A673 (cell line): ENCODE data around the gene GIGYF2. TPM values are rescaled to one million over a fixed set of nuclear protein-coding genes. Genes with fewer than 3 reads are reported as not detected.

Experiments used
- BruUV-seq: library from RNA; stranded (reverse); fragments of 400-500 nt; replicated peaks from 2 replicates; lab custom pipeline; 2021; lab: Mats Ljungman, UMichigan
- CTCF ChIA-PET: fragments of 300-600 bp; sonication (Branson Sonifier 250); formaldehyde crosslinking; loops from one replicate; lab custom pipeline; 2022; ENCODE audit warnings: antibody characterized with exemption; lab: Charles Lee
- POLR2A ChIA-PET: fragments of 300-600 bp; sonication (Branson Sonifier 250); formaldehyde crosslinking; loops from one replicate; lab custom pipeline; 2022; ENCODE audit warnings: antibody characterized with exemption; ENCODE audit not compliant: low non-redundant PET; lab: Charles Lee
- DNase-seq: peaks from one replicate; pipeline ENCODE4 v3.0.0-alpha.2; 2015; ENCODE audit warnings: low spot score
- H3K27ac ChIP-seq: fragments of 200-600 bp; sonication (generic); 2 replicates; pipeline ENCODE4 v1.5.1; 2016; ENCODE audit warnings: mixed run types, low read depth, mild to moderate bottlenecking, mixed read lengths, antibody characterized with exemption, low read length; ENCODE audit not compliant: poor library complexity, severe bottlenecking
- H3K27me3 ChIP-seq: fragments of 200-600 bp; sonication (generic); replicated peaks from 2 replicates; pipeline ENCODE4 v1.6.1; 2017; ENCODE audit warnings: mixed run types, low read depth, mild to moderate bottlenecking, mixed read lengths, antibody characterized with exemption, low read length; ENCODE audit not compliant: insufficient read depth, poor library complexity
- H3K36me3 ChIP-seq: fragments of 200-600 bp; sonication (generic); 2 replicates; pipeline ENCODE4 v1.6.1; 2016; ENCODE audit warnings: mixed run types, mild to moderate bottlenecking, mixed read lengths, antibody characterized with exemption, low read length; ENCODE audit not compliant: insufficient read depth, poor library complexity, severe bottlenecking
- H3K4me1 ChIP-seq: fragments of 200-600 bp; sonication (generic); 2 replicates; pipeline ENCODE4 v1.6.1; 2017; ENCODE audit warnings: mixed run types, mild to moderate bottlenecking, mixed read lengths, antibody characterized with exemption, low read length; ENCODE audit not compliant: insufficient read depth, poor library complexity, severe bottlenecking
- H3K4me3 ChIP-seq: fragments of 200-600 bp; sonication (generic); 2 replicates; pipeline ENCODE4 v1.5.1; 2016; ENCODE audit warnings: low read depth, mixed run types, mild to moderate bottlenecking, mixed read lengths, low read length; ENCODE audit not compliant: poor library complexity, severe bottlenecking
- H3K9me3 ChIP-seq: fragments of 200-600 bp; sonication (generic); 2 replicates; pipeline ENCODE4 v1.6.1; 2016; ENCODE audit warnings: mixed run types, low read depth, mild to moderate bottlenecking, mixed read lengths, antibody characterized with exemption, low read length; ENCODE audit not compliant: poor library complexity, severe bottlenecking
- EZH2 ChIP-seq: fragments of 200-600 bp; sonication (generic); IDR thresholded peaks from 2 replicates; pipeline ENCODE4 v1.6.1; 2017; ENCODE audit warnings: borderline replicate concordance, low read depth, mild to moderate bottlenecking, mixed read lengths, antibody characterized with exemption, low read length; ENCODE audit not compliant: poor library complexity, severe bottlenecking
- intact Hi-C: fragments of 100-400 bp; cut with micrococcal nuclease; formaldehyde crosslinking; loops from one replicate; pipeline ENCODE4 v1.10.0; 2022; ENCODE audit not compliant: unreplicated experiment
- total RNA-seq: library from RNA; stranded (reverse); gene quantifications from 2 replicates; pipeline ENCODE4 v1.2.3, GENCODE V29; 2021
- TF ChIP-seq, protein P1 (sequence below): fragments of 300-800, 200-600 bp; sonication (generic); conservative IDR thresholded peaks from 2 replicates; pipeline ENCODE4 v1.5.1; 2017; ENCODE audit warnings: low read depth, mild to moderate bottlenecking, antibody characterized with exemption, low read length, moderate library complexity, mixed read lengths

GIGYF2 gene
- total RNA-seq, 1 experiment from 2014 or later, result 62.8 TPM

DNA sequence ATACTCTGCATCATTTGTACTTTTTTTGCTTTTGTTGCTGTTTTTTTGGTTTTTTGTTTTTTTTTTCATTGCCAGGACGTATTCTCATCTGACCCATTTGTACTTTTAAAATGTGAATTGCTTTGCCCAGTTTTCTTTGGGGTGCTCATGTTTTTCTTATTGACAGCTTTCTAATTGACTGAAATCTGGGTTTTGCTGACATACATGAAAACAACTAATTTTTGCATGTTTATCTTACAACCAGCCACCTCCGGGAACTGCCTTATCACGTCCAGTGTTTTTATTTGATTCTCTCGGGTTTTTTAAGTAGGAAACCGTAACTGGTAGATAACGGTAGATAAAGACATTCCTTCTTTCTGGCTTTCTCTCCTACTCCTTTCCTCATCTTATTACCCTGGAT, 211.6 kb downstream of the GIGYF2 start:
- H3K27ac ChIP-seq, result no peak overlapping the region
- no peak for DNase-seq
- CTCF ChIA-PET, result no interaction called here
- intact Hi-C loops, result no loop called here
- H3K4me1 ChIP-seq, result no peaks in the 10 kb centered on the region
- POLR2A ChIA-PET, result no interaction called here
- H3K9me3 ChIP-seq, result peaks cover 12% of the 10 kb centered on the region
- H3K27me3 ChIP-seq, result no peaks in the 10 kb centered on the region
- TF ChIP-seq, protein P1, sequence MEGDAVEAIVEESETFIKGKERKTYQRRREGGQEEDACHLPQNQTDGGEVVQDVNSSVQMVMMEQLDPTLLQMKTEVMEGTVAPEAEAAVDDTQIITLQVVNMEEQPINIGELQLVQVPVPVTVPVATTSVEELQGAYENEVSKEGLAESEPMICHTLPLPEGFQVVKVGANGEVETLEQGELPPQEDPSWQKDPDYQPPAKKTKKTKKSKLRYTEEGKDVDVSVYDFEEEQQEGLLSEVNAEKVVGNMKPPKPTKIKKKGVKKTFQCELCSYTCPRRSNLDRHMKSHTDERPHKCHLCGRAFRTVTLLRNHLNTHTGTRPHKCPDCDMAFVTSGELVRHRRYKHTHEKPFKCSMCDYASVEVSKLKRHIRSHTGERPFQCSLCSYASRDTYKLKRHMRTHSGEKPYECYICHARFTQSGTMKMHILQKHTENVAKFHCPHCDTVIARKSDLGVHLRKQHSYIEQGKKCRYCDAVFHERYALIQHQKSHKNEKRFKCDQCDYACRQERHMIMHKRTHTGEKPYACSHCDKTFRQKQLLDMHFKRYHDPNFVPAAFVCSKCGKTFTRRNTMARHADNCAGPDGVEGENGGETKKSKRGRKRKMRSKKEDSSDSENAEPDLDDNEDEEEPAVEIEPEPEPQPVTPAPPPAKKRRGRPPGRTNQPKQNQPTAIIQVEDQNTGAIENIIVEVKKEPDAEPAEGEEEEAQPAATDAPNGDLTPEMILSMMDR, result no peak
- no peak for TF ChIP-seq EZH2
- no TSS peak for BruUV-seq
- H3K36me3 ChIP-seq, result no peaks in the 10 kb centered on the region
- no peak overlapping the region for H3K4me3 ChIP-seq

Other genes starting within 250 kb of the GIGYF2 start
- gene ALPI, start 241.2 kb upstream of the GIGYF2 start, total RNA-seq, result not detected in 2 replicates
- gene ECEL1, start 209.5 kb upstream of the GIGYF2 start, total RNA-seq, result 0.19 and 0.52 TPM in 2 replicates
- not detected in 2 replicates for gene PRSS56, start 176.9 kb upstream of the GIGYF2 start, total RNA-seq
- gene CHRND, start 171.2 kb upstream of the GIGYF2 start, total RNA-seq, result not detected in 2 replicates
- gene CHRNG, start 157.6 kb upstream of the GIGYF2 start, total RNA-seq, result not detected in 2 replicates
- 9.0 and 9.8 TPM in 2 replicates for gene TIGD1, start 146.8 kb upstream of the GIGYF2 start, total RNA-seq
- 60.8 and 62.1 TPM in 2 replicates for gene EIF4E2, start 146.6 kb upstream of the GIGYF2 start, total RNA-seq
- 0.58 and 1.4 TPM in 2 replicates for gene EFHD1, start 63.7 kb upstream of the GIGYF2 start, total RNA-seq
- not detected in 2 replicates for gene KCNJ13, start 79.2 kb downstream of the GIGYF2 start, total RNA-seq
- gene SNORC, start 172.9 kb downstream of the GIGYF2 start, total RNA-seq, result 4.6 and 4.7 TPM in 2 replicates